HepG2 (cell line): ENCODE results near the gene SRSF11. TPM values are rescaled to one million over a fixed set of nuclear protein-coding genes. Genes with fewer than 3 reads are reported as not detected.
A peak's percentile ranks its signal among the peaks of the same experiment; 100 is the strongest.

Experiments used
- CREB1 ChIP-seq, 2 experiments: fragments of 450-650 bp in 1 of 2; IDR thresholded peaks; 2 replicates each; pipeline ENCODE4 v1.6.1; 2016 to 2017; ENCODE audit warnings: control low read depth in 1 of 2, mild to moderate bottlenecking in 1 of 2, missing compliant biosample characterization in 1 of 2, missing genetic modification characterization in 1 of 2
- ETV6 ChIP-seq: sonication (generic); formaldehyde crosslinking; conservative IDR thresholded peaks from 2 replicates; pipeline ENCODE4 v1.4.0; 2020; ENCODE audit warnings: missing genetic modification reagents
- PHF20 ChIP-seq: sonication (generic); formaldehyde crosslinking; IDR thresholded peaks from 2 replicates; pipeline ENCODE4 v1.5.0; 2020; ENCODE audit warnings: mild to moderate bottlenecking, missing genetic modification reagents
- PITX1 ChIP-seq: sonication (generic); formaldehyde crosslinking; IDR thresholded peaks from 2 replicates; pipeline ENCODE4 v1.5.1; 2020; ENCODE audit warnings: mild to moderate bottlenecking, missing genetic modification reagents
- SOX5 ChIP-seq: IDR thresholded peaks from 2 replicates; pipeline ENCODE4 v1.6.1; 2016; ENCODE audit warnings: borderline replicate concordance
- TBP ChIP-seq: sonication (generic); formaldehyde crosslinking; IDR thresholded peaks from 2 replicates; pipeline ENCODE4 v1.5.0; 2020; ENCODE audit warnings: missing genetic modification reagents
- TOE1 ChIP-seq: sonication (generic); formaldehyde crosslinking; IDR thresholded peaks from 2 replicates; pipeline ENCODE4 v1.4.0; 2020; ENCODE audit warnings: mild to moderate bottlenecking, missing genetic modification reagents
- ZFP41 ChIP-seq: sonication (generic); formaldehyde crosslinking; IDR thresholded peaks from 2 replicates; pipeline ENCODE4 v1.4.0; 2020; ENCODE audit warnings: mild to moderate bottlenecking, missing genetic modification reagents, borderline replicate concordance
- ZMYM2 ChIP-seq: sonication (generic); formaldehyde crosslinking; IDR thresholded peaks from 2 replicates; pipeline ENCODE4 v1.8.0; 2022; ENCODE audit warnings: mild to moderate bottlenecking, missing genetic modification reagents
- ZNF251 ChIP-seq: sonication (generic); formaldehyde crosslinking; IDR thresholded peaks from 2 replicates; pipeline ENCODE4 v1.9.0; 2021; ENCODE audit warnings: mild to moderate bottlenecking, missing genetic modification reagents
- ZNF430 ChIP-seq: sonication (generic); formaldehyde crosslinking; IDR thresholded peaks from 2 replicates; pipeline ENCODE4 v1.9.0; 2021; ENCODE audit warnings: mild to moderate bottlenecking, missing genetic modification reagents
- ZNF782 ChIP-seq: sonication (generic); formaldehyde crosslinking; IDR thresholded peaks from 2 replicates; pipeline ENCODE4 v1.4.0; 2020; ENCODE audit warnings: missing genetic modification reagents, mild to moderate bottlenecking, borderline replicate concordance
- ZNF891 ChIP-seq: sonication (generic); formaldehyde crosslinking; IDR thresholded peaks from 2 replicates; pipeline ENCODE4 v1.5.0; 2020; ENCODE audit warnings: mild to moderate bottlenecking, missing genetic modification reagents
- ZSCAN20 ChIP-seq: sonication (generic); formaldehyde crosslinking; IDR thresholded peaks from 2 replicates; pipeline ENCODE4 v1.4.0; 2020; ENCODE audit warnings: missing genetic modification reagents, mild to moderate bottlenecking, borderline replicate concordance
- polyA plus RNA-seq, 8 experiments: library from polyadenylated mRNA; depleted of rRNA in 3 of 8; stranded (reverse) in 7 of 8; unstranded in 1 of 8; fragments of >200 nt; fragmentation: Illumina TruSeq in 4 of 8; extraction: Trizol in 4 of 8; gene quantifications; 2 replicates each; pipeline versions ENCODE4 v1.2.1 to v1.2.3, GENCODE V29; 2011 to 2016; ENCODE audit warnings: low read depth in 4 of 8, missing spikeins in 1 of 8, mixed read lengths in 1 of 8; ENCODE audit not compliant: insufficient read depth in 1 of 8
- total RNA-seq, 5 experiments: library from RNA; depleted of rRNA; stranded (reverse); fragments of >200 nt; fragmentation: Illumina TruSeq; extraction: Trizol; gene quantifications; 2 replicates each; pipeline ENCODE4 v1.2.3, GENCODE V29; 2016; ENCODE audit warnings: low read depth in 1 of 5
- TF ChIP-seq, protein P1 (sequence below): IDR thresholded peaks from 2 replicates; pipeline ENCODE4 v1.6.1; 2012; ENCODE audit warnings: low read depth, low read length, improper control_type of control experiment
- TF ChIP-seq, protein P2 (sequence below): sonication (generic); formaldehyde crosslinking; IDR thresholded peaks from 2 replicates; pipeline ENCODE4 v1.8.0; 2022; ENCODE audit warnings: missing genetic modification reagents, mild to moderate bottlenecking, borderline replicate concordance
- TF ChIP-seq, protein P3 (sequence below): sonication (generic); formaldehyde crosslinking; IDR thresholded peaks from 2 replicates; pipeline ENCODE4 v1.5.0; 2020; ENCODE audit warnings: missing genetic modification reagents
- TF ChIP-seq, protein P4 (sequence below): sonication (generic); formaldehyde crosslinking; IDR thresholded peaks from 2 replicates; pipeline ENCODE4 v1.4.0; 2020; ENCODE audit warnings: mild to moderate bottlenecking, missing genetic modification reagents
- TF ChIP-seq, protein P5 (sequence below): sonication (generic); formaldehyde crosslinking; IDR thresholded peaks from 2 replicates; pipeline ENCODE4 v1.4.0; 2020; ENCODE audit warnings: missing genetic modification reagents; ENCODE audit errors: not compliant biosample characterization
- TF ChIP-seq, protein P6 (sequence below): sonication (generic); formaldehyde crosslinking; IDR thresholded peaks from 2 replicates; pipeline ENCODE4 v1.8.0; 2022; ENCODE audit warnings: mild to moderate bottlenecking, missing genetic modification reagents, moderate library complexity
- TF ChIP-seq, protein P7 (sequence below): sonication (generic); formaldehyde crosslinking; conservative IDR thresholded peaks from 2 replicates; pipeline ENCODE4 v1.5.0; 2020; ENCODE audit warnings: missing genetic modification reagents

Gene SRSF11
- total and polyA plus RNA-seq, 2 of the 13 experiments (the other 11 are each of a cell fraction or from before 2014, with no cell fraction given) = 118 to 381 TPM

DNA sequence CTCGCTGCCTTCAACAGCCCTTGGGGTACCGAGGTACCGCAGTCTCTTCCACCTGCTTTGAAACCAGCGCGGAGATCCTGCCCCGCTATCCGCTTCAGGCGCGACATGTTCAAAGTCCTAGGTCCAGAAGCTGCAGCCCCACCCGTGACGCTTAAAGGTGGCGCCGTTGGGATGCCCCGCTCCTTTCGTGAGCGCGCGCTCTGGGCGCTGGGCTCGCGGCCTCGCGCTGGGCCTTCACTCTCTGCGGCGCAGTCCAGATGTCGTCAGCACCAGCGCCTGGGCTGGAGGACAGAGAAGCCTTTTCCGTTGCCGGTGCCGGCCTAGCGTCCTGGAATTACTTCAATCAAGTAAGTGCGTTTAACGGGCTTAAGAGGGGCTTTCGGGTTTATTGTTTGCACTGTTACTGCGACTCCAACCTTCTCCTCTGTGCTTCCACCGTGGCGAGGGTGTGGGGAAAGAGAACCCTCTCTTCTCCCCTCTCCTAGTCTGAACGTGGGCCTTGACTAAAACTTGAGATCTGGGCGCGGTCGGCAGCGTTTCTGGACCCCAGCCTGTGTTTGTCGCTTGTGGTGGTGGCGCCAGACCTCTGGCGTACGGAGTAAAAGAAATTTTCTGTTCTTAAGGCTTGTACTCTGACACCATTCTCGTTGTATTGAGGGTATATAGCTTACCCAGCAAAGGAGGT, 15.6 kb upstream of the SRSF11 start, which contains the start of gene LRRC40 (continued):
- TF ChIP-seq, protein P1, sequence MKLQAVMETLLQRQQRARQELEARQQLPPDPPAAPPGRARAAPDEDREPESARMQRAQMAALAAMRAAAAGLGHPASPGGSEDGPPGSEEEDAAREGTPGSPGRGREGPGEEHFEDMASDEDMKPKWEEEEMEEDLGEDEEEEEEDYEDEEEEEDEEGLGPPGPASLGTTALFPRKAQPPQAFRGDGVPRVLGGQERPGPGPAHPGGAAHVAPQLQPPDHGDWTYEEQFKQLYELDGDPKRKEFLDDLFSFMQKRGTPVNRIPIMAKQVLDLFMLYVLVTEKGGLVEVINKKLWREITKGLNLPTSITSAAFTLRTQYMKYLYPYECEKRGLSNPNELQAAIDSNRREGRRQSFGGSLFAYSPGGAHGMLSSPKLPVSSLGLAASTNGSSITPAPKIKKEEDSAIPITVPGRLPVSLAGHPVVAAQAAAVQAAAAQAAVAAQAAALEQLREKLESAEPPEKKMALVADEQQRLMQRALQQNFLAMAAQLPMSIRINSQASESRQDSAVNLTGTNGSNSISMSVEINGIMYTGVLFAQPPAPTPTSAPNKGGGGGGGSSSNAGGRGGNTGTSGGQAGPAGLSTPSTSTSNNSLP = no peak; the same call in 1 of the 2 replicates
- TF ChIP-seq TOE1 (peak; percentile 29; the same call in 1 of the 2 replicates), ZMYM2 (peak; percentile 71; the same call in 1 of the 2 replicates), PITX1 (peak; percentile 84), ZSCAN20 (CRISPR knock-in tag) (no peak), CREB1 (IDR thresholded peaks at IDR 0.05) (peak; percentile 99), CREB1 (CRISPR knock-in tag; IDR thresholded peaks at IDR 0.05) (peak; percentile 100), ETV6 (CRISPR knock-in tag) (peak; percentile 81; the same call in 1 of the 2 replicates), ZNF782 (no peak; the same call in 1 of the 2 replicates), ZFP41 (peak; percentile 80; the same call in 1 of the 2 replicates), TBP (CRISPR knock-in tag) (no peak), ZNF430 (CRISPR knock-in tag) (peak; percentile 82), SOX5 (CRISPR knock-in tag) (peak; percentile 73), ZNF251 (CRISPR knock-in tag) (no peak), ZNF891 (peak; percentile 95), PHF20 (peak; percentile 100)
- TF ChIP-seq, protein P2, sequence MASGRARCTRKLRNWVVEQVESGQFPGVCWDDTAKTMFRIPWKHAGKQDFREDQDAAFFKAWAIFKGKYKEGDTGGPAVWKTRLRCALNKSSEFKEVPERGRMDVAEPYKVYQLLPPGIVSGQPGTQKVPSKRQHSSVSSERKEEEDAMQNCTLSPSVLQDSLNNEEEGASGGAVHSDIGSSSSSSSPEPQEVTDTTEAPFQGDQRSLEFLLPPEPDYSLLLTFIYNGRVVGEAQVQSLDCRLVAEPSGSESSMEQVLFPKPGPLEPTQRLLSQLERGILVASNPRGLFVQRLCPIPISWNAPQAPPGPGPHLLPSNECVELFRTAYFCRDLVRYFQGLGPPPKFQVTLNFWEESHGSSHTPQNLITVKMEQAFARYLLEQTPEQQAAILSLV (CRISPR knock-in tag) = peak; percentile 96; the same call in 1 of the 2 replicates
- TF ChIP-seq, protein P3, sequence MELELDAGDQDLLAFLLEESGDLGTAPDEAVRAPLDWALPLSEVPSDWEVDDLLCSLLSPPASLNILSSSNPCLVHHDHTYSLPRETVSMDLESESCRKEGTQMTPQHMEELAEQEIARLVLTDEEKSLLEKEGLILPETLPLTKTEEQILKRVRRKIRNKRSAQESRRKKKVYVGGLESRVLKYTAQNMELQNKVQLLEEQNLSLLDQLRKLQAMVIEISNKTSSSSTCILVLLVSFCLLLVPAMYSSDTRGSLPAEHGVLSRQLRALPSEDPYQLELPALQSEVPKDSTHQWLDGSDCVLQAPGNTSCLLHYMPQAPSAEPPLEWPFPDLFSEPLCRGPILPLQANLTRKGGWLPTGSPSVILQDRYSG = no peak; the same call in 1 of the 2 replicates
- TF ChIP-seq, protein P4, sequence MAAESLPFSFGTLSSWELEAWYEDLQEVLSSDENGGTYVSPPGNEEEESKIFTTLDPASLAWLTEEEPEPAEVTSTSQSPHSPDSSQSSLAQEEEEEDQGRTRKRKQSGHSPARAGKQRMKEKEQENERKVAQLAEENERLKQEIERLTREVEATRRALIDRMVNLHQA (CRISPR knock-in tag) = no peak
- TF ChIP-seq, protein P5, sequence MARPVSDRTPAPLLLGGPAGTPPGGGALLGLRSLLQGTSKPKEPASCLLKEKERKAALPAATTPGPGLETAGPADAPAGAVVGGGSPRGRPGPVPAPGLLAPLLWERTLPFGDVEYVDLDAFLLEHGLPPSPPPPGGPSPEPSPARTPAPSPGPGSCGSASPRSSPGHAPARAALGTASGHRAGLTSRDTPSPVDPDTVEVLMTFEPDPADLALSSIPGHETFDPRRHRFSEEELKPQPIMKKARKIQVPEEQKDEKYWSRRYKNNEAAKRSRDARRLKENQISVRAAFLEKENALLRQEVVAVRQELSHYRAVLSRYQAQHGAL (CRISPR knock-in tag) = no peak
- TF ChIP-seq, protein P6, sequence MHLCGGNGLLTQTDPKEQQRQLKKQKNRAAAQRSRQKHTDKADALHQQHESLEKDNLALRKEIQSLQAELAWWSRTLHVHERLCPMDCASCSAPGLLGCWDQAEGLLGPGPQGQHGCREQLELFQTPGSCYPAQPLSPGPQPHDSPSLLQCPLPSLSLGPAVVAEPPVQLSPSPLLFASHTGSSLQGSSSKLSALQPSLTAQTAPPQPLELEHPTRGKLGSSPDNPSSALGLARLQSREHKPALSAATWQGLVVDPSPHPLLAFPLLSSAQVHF (CRISPR knock-in tag) = no peak
- TF ChIP-seq, protein P7, sequence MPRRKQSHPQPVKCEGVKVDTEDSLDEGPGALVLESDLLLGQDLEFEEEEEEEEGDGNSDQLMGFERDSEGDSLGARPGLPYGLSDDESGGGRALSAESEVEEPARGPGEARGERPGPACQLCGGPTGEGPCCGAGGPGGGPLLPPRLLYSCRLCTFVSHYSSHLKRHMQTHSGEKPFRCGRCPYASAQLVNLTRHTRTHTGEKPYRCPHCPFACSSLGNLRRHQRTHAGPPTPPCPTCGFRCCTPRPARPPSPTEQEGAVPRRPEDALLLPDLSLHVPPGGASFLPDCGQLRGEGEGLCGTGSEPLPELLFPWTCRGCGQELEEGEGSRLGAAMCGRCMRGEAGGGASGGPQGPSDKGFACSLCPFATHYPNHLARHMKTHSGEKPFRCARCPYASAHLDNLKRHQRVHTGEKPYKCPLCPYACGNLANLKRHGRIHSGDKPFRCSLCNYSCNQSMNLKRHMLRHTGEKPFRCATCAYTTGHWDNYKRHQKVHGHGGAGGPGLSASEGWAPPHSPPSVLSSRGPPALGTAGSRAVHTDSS = no peak
